ENCODE results near the gene PLPP3. TPM values are rescaled to one million over a fixed set of nuclear protein-coding genes. Genes with fewer than 3 reads are reported as not detected.
A peak's percentile ranks its signal among the peaks of the same experiment; 100 is the strongest.

PLPP3 gene
- total and polyA plus RNA-seq, 9 of the 15 experiments (the other 6 are each of a cell fraction or from before 2014, with no cell fraction given), result 0.07 to 0.54 (median 0.20) TPM

GRCh38 chr1:56502700-56503245 is 76.6 kb downstream of the PLPP3 start (continued):
- TF ChIP-seq GMEB1 (CRISPR knock-in tag; IDR thresholded peaks at IDR 0.05) (peak; percentile 32; the same call in 1 of the 2 replicates), ARID1B (IDR thresholded peaks at IDR 0.05) (peak; percentile 59), ZNF589 (CRISPR knock-in tag; IDR thresholded peaks at IDR 0.05; ENCODE audit: low read depth) (peak; percentile 87), POLR2G (IDR thresholded peaks at IDR 0.05; ENCODE audit: low read depth, low read length) (no peak), ATF4 (CRISPR knock-in tag; IDR thresholded peaks at IDR 0.05) (0 out of 2 replicates have a peak, but pooled peaks have one; percentile 16), BRD9 (IDR thresholded peaks at IDR 0.05; ENCODE audit: low read depth, partially characterized antibody) (peak; percentile 31), BACH1 (tag; IDR thresholded peaks at IDR 0.05) (peak; percentile 98), ZC3H11A (IDR thresholded peaks at IDR 0.05; ENCODE audit: low read depth, low read length) (no peak), ZNF583 (CRISPR knock-in tag; IDR thresholded peaks at IDR 0.05) (no peak), NR2C2 (CRISPR knock-in tag; IDR thresholded peaks at IDR 0.05) (no peak), NR2C2 (tag; IDR thresholded peaks at IDR 0.05) (peak; percentile 76), GTF2A2 (tag; IDR thresholded peaks at IDR 0.05) (peak; percentile 70; the same call in 1 of the 2 replicates), FUS (optimal IDR thresholded peaks at IDR 0.05; ENCODE audit: low read depth, low read length) (no peak), ZNF316 (IDR thresholded peaks at IDR 0.05) (peak; percentile 99), MAFG (tag; conservative IDR thresholded peaks at IDR 0.05) (peak; percentile 99), JUND (IDR thresholded peaks at IDR 0.05; ENCODE audit: borderline replicate concordance, low read depth, low read length) (peak; percentile 76; the same call in 1 of the 2 replicates), JUND (tag; IDR thresholded peaks at IDR 0.05; ENCODE audit: borderline replicate concordance, low read depth, low read length) (peak; percentile 87; the same call in 2 of the 3 replicates)
- TF ChIP-seq, protein P1, sequence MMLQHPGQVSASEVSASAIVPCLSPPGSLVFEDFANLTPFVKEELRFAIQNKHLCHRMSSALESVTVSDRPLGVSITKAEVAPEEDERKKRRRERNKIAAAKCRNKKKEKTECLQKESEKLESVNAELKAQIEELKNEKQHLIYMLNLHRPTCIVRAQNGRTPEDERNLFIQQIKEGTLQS (IDR thresholded peaks at IDR 0.05), result peak; percentile 74
- TF ChIP-seq, protein P1 (CRISPR knock-in tag; conservative IDR thresholded peaks at IDR 0.05), result no peak
- TF ChIP-seq, protein P2, sequence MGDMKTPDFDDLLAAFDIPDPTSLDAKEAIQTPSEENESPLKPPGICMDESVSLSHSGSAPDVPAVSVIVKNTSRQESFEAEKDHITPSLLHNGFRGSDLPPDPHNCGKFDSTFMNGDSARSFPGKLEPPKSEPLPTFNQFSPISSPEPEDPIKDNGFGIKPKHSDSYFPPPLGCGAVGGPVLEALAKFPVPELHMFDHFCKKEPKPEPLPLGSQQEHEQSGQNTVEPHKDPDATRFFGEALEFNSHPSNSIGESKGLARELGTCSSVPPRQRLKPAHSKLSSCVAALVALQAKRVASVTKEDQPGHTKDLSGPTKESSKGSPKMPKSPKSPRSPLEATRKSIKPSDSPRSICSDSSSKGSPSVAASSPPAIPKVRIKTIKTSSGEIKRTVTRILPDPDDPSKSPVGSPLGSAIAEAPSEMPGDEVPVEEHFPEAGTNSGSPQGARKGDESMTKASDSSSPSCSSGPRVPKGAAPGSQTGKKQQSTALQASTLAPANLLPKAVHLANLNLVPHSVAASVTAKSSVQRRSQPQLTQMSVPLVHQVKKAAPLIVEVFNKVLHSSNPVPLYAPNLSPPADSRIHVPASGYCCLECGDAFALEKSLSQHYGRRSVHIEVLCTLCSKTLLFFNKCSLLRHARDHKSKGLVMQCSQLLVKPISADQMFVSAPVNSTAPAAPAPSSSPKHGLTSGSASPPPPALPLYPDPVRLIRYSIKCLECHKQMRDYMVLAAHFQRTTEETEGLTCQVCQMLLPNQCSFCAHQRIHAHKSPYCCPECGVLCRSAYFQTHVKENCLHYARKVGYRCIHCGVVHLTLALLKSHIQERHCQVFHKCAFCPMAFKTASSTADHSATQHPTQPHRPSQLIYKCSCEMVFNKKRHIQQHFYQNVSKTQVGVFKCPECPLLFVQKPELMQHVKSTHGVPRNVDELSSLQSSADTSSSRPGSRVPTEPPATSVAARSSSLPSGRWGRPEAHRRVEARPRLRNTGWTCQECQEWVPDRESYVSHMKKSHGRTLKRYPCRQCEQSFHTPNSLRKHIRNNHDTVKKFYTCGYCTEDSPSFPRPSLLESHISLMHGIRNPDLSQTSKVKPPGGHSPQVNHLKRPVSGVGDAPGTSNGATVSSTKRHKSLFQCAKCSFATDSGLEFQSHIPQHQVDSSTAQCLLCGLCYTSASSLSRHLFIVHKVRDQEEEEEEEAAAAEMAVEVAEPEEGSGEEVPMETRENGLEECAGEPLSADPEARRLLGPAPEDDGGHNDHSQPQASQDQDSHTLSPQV (IDR thresholded peaks at IDR 0.05), result peak; percentile 97
